IPS-NIHi7 (cell line): ENCODE data around the gene PURA.

Experiments
- DNase-seq: peaks from one replicate; pipeline ENCODE4 v3.0.0; 2012; ENCODE audit warnings: mixed read lengths; ENCODE audit errors: extremely low spot score

PURA gene

DNA sequence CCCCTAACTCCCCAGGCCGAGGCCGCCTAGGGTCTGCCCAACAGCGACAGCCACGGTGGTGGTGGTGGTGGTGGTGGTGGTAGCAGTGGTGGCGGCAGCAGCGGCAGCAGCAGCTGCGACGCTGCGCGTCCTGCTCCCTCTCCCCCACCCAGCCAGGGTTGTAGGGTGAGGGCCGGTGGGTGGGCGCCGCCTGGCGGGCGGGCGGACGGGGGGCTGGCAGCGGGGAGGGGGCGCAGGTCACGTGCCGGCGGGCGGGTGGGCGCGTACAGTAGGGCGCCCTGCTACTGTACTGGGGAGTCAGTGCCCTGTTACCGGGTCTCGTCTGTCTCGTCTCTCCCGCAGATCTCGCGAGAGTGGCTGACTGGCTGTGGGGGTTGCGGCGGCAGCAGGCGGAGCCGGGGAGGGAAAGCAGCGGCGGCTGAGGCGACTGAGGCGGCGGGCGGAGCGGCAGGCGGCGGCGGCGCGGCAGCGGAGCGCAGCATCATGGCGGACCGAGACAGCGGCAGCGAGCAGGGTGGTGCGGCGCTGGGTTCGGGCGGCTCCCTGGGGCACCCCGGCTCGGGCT, at the start of gene PURA:
TSS of gene PURA (plus strand) at position 411 of the 565 bp plus-strand sequence. CDS start at position 484, 73 bp downstream.
- peak; percentile 92 for DNase-seq

DNA sequence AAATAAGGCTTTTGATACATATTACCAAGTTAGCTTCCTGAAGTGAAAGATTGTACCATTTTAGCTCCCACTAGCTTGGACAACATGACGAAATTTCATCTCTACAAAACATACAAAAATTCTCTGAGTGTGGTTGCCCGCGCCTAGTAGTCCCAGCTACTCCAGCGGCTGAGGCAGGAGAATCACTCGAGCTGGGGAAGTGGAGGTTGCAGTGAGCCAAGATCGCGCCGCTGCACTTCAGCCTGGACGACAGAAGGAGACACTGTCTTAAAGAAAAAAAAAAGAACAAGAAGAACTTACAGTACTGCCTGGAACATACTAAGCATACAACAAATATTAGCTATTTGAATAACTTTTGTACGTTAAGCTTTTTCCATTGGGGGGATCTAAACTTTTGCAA, 41.1 kb upstream of the PURA start:
- no peak for DNase-seq

DNA sequence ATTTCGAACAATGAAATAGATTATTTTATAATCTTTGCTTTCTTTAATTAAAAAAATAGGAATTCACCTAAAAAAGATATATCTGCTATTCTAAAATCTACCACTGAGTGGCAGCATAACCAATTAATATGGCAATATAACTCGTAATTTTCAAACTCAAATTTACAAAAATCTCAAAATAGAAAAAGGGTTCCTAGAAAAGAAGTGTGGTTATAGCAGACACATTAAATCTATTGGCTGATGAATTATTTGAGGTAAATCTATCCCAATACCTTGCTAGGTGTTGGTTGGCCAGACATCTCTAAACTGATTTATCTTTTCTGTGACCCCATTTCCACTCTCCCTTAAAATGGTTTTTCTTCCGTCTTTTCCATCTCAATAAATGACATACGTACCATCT, 40.6 kb upstream of the PURA start:
- DNase-seq, result no peak

DNA sequence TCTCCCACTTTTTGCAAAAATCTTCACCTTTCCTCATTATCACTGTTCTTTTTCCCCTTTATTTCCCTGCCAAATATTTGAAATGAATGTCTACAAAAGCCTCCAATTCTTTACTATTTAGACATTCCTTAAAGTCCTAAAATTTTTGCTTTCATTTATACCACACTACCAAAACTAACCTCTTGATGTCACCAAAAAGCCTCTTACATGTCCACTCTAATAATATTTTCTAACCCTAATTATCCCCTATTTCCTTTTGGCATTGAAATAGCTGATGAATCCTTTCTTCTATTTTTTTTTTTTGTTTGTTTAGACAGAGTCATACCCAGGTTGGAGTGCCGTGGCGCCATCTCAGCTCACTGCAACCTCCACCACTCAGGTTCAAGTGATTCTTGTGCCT, 38.5 kb upstream of the PURA start:
- DNase-seq, result no peak

DNA sequence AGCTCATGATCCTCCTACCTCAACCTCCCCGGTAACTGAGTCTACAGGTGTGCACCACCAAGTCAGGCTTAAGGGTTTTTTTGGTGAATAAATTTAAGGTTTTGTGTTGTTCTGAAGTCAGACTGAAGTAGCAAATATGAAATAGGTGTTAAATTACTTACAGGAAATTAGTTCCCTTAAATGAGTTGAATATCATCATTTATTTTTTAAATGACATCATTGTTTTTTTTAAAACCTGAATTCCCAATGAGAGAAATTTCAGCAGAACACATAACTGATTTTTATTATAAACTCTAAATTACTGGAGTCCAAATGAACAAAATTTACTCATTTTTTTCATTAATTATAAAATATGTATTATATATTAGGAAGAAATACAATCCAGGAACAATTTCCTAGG, 37.8 kb upstream of the PURA start:
- DNase-seq, result no peak

DNA sequence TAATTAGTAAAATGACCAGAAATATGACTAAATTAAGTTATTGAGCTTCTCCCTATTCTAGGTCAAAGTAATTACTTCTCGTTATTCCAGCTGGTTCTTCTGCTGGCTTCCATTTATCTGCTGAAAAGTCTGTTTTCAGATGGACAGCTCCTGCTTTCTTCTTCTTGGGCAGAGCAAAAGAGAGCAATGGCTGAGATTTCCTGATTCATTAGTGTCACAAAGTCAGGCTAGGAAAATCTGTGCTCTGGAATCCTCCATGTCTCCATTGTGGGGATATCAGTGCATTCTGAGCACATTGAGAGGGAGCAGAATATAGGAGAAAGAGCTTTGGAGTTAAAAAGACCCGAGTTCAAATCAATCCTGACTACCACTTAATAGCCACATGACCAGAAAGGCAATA, 37.1 kb upstream of the PURA start:
- no peak for DNase-seq

DNA sequence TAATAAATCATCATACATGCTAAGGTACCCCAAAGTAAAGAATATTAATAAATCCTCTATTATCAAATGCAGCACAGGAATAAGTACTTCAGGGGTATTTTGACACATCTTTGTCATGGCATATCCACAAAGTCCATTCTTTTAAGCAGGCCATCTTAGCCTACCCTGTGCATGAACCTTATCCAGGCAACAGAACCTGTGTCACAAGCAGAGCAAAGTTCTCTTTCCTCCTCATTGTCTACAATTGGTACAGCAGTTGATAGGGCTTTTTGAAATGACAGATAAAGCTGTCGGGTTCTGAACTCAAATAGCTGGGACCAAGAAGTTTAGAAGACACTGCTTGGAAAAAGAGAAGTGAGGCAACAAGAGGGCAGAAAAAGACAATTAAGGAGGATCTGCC, 30.8 kb upstream of the PURA start:
- DNase-seq, result no peak

DNA sequence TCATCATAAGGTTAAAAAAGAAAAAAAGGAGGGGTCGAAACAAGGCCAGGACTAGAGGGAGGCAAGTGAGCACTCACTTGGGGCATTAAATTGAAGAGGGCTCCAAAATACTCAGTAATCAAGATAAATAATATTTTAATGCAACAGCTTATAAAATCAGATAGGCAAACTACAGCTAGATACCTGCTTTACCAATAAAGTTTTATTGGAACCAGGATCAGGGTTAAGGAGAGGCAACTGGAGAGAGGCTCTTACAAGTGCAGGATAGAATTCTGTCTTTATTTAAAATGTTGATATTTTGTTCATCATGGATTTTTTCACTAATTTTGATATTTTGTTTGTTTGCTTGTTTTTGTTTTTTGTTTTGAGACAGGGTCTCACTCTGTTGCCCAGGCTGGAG, 30.3 kb upstream of the PURA start:
- no peak for DNase-seq

DNA sequence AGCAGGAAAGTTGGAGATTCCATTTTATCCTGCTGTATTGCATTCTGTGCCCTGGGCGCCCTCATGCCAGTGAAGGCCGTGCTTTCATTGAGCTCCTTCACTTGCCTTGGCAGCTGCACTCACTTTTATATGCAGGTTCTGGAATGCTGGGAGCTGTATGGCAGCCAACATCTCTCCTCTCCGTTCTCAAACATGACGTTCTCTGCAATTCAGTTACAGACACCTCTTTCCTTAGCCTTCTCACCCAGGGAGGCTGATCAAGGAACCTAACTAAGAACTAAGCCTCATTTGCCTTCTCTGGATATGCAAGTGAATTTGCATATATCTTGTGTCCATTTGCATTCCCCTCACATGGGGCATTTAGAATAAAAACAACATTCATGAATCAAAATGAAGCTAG, 29.4 kb upstream of the PURA start:
- no peak for DNase-seq

DNA sequence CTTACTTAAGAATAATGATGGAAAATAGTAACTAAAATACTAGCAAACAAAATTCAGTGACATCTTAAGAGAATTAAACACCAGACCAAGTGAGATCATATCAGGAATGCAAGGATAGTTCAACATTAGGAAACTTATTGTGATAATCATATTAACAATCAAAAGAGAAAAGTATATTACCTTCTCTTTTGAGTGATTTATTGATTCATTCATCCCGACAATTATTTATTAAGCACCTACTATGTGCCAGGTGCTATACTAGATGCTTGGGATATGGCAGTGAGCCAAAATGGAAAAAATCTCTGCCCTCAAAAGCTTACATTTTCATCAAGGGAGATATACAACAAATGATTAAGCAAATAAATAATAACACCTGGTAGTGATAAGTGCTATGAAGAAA, 23.7 kb upstream of the PURA start:
- no peak for DNase-seq

DNA sequence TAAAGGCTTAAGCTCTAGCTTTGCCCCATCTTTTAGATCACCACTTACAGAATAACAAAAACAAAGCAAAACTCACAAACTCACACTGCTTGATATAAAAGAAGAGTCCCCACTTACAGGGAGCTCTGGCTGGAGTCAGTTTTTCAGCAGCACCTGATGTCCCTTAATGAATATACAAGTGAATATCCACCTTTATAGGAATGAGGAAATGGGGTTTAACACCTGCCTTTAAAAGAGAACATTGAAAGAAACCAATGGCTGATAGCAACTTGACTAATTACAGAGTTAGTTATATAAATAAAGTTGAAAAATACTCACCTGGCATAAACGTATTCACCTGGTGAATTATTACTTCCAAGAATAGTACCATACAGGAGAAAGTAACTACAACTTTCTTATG, 20.7 kb upstream of the PURA start:
- no peak for DNase-seq

DNA sequence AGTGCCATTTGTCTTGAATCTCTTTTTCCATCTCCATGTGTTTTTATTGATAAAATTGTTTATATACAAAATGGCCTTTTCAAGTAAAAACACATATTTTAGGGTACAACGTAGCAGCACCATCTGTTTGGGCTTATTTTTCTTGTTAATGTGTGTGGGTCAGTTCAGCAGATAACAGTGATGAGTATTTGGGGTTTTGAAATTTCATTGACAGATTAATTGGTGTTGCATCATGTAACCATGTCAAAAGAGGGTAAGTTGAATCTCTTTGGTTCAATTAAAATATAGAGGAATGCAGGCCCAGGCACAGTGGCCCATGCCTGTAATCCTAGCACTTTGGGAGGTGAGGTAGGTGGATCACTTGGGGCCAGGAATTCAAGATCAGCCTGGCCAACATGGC, 20.0 kb upstream of the PURA start:
- no peak for DNase-seq

DNA sequence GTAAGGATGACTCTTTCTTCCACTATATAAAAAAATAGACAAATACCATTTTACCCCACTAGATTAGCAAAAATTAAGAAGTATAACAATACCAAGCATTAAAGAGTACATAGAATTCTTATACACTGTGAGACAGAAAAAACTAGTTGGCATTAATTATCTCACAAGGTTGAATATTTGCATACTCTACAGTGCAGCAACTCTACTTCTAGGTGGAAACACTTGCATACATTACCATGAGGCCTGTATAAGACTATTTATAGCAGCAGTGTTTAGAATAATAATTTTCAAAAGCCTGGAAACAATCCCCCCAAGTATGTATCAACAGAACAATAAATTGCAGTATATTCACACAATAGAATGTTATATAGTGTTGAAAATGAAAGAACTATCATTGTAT, 19.0 kb upstream of the PURA start:
- no peak for DNase-seq

DNA sequence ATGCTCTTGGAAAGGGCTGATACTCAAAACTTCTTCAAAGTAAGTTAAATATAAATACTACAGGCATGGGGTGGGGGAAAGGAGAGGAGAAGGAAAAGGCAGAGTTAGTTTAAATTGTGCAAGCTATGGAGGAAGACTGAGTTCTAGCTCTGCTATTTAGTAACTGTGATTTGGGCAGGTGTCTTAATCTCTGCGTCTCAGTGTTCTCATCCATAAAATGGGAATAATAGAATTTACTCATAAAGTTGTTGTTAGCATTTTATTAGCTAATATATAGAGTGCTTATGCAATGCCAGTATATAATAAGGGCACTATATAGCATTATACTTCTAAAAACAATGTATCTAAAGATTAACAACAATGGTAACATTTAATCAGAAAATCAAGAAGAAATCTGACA, 12.7 kb upstream of the PURA start:
- no peak for DNase-seq

DNA sequence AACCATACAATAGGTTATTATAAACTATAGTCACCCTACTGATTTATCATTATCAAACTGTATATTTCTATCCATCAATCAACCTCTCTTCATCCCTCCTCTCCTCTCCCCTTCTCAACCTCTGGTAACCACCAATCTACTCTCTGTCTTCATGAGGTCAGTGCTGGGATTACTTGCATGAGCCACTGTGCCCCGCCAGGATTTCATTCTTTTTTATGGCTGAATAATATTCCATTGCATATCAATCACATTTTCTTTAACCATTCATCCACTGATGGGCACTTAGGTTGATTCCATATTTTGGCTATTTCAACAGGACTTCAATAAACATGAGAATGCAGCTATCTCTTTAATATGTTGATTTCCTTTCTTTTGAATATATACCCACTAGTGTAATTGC, 10.8 kb upstream of the PURA start:
- DNase-seq, result no peak

DNA sequence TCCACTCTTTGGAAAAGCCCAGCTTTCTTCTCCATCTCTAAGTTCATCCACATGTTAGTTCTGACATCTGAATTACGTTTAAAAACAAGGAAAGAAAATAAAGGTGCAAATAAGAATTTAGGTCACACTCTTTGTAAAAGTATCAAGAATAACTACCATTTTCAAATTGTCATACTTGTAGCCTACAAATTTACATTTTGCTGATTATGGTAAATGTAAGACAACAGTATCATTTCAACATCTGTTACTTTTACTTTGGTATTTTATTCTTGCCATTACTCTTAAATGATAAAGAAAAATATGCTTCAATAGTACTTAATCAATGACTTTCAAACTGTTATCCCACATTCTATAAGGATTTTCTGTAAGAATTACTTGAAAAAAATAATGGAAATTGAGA, 9.8 kb upstream of the PURA start:
- DNase-seq, result no peak

DNA sequence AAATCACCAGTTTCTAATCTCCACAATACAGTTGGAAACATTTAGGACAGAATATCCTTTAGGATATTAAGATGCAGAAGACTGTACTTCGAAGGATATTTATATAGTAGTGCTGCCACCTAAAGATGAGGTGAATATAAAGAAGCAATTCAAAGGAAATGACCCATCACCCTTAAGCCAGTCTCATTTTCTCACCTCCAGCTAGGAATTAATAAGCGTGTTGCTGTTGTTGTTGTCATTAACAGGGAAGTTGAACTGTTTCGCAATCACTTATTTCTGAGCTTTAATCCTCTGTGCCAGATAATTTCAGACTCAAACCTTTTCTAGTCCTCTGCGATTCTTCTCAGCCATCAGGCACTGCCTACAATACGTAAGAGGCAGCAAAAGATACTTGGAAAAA, 7.8 kb upstream of the PURA start:
- no peak for DNase-seq

DNA sequence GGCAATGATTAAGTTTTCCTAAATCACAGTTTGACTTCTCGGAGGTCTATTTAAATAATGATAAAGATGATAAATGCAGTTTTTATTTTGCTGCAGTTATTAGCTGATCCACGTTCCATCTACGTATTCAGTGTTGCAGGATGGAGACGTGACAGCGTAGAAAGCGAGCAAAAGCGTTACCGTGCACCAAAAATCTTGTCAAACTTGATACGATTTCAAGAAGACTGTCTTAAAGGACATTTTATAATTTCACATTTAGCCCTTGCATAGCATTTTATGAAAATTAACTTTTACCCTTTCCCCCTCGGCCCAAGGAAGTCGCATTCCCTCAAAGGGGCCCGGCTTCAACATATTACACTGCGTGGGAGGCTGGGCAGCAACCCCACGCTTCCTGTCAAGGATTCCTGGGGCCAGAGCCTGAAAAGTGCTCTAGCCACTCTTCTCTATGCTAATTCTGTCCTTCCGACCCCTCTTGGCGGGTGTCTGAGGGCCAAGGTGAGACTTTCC, 7.1 kb upstream of the PURA start:
- DNase-seq, result no peak

DNA sequence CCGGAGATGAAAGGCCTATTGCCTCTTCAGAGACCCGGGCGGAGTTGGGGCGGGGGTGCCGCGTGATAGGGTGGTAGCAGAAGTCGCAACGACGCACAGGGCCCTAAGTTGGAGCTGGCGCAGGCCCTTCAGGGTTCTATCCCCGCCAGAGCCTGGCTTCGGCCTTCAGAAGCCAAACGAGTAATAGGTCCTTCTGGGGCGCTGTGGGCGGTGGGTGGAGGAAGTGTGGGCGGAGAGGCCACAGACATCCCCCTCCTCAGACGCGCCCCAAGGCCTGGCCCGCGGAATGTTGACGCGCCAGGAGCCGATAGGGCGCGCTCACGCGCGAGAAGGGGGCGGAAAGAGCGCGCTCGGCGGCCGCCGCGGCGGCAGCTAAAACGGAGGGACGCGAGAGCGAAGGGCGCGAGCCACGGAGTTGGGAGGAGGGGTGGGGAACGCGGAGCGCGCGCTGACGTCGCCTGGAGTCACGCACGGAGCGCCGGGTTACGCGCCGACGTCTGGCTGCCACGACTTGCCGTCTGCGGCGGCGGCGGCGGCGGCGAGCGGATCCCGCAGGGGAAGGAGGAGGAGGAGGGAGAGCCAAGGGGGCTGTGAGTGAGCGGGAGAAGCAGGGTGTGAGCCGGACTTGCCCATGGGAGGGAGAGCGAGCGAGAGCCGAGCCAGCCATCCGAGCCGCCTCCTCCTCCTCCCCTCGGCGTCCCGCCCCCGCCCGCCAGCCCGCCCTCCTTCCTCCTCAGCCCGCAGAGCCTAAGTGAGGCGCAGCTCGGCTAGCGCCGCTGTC, 6.4 kb upstream of the PURA start:
- DNase-seq, result peak; percentile 85

DNA sequence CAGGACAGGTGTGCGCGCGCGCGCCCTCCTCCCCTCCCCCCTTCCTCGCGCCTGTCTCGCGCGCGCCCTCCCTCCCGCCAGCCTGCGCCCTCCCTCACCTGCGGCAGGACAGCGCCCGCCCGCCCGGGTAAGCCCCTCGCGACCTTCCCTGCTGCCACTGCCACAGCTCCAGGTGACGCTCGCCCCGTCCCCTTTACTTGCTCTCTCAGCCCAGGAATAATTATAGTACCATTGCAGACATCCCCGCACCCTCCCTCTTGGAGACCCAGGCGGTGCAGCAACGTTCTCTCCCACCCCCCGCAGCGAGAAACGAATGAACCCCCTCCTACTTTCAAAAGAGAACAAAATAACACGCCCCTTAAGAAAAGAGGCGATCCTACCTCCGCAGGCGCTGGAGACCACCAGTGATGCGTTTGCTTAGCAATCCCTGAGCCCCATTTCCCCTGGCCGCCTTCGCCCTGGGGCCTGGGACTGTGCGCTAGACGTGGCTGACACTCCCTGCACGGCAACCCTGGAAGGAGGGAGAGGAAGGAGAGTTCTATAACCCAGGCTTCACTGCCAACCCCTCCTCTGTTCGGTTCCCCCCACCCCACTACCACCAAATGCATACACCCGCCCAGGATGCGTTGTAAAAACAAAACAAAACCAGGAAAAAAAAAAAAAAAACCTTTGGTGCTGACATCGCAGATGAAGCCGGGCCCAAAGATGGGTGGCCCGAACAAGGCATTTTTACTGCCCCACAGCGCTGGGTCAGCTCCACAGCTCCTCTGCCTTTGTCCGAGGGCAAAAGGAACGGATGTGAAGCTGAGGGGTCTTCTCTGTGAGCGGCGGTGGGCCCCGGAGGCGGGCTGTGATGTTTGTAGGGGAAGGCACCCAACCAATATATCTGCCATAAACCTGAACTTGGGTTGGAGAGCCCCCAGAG, 5.6 kb upstream of the PURA start:
- DNase-seq, result peak; percentile 25

DNA sequence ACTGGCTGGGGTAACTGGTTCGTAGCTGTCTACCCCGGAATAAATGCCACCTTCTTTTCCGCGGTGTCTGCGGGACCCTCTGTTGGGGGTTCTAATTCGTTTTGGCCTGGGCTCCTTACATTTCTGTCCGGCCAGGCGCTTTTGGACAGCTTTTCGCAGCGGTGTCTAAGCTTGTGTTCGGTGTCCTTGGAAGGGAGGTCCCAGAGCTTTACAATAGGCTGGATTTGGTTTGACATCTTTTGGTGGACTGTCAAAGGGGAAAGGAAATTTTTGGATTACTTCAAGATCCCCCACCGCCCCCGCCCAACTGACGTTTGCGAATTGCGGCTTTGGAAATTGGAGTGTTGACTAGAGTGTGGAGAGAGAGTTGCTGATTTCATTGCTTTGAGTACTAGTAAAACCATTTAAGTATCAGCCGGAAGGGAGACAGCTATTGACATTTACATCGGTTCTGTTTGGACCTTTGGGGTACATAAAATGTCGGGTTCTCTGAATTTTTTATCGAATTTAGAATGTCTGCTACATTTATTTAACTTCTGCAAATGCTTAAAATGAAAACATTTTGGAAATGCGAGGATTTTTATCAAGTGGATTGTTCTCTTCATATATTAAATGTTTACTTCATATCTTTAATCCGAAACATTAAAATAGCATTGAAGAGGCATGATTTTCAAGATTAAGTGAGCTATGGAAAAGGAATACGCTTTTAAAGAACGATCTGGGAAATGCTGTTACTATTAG, 4.7 kb upstream of the PURA start:
- DNase-seq, result no peak
